Hepatocyte (in vitro differentiated cells): ENCODE data around the gene DNM1L. TPM values are rescaled to one million over a fixed set of nuclear protein-coding genes. Genes with fewer than 3 reads are reported as not detected.
"Not testable (repeated sequence)": the region's sequence is repeated elsewhere in the genome, so short reads cannot be mapped to it uniquely, and the experiment has no call there.

Experiments
- DNase-seq: peaks from one replicate; pipeline ENCODE4 v3.0.0-alpha.2; 2016; ENCODE audit warnings: low spot score
- H2AFZ ChIP-seq: fragments of 200-600 bp; sonication (generic); 2 replicates; pipeline ENCODE4 v1.6.0; 2016; ENCODE audit warnings: antibody characterized with exemption, mild to moderate bottlenecking
- H3K27ac ChIP-seq: fragments of 200-600 bp; sonication (generic); 2 replicates; pipeline ENCODE4 v1.5.1; 2016; ENCODE audit warnings: mild to moderate bottlenecking
- H3K27me3 ChIP-seq: fragments of 200-600 bp; sonication (generic); 2 replicates; pipeline ENCODE4 v1.6.1; 2016
- H3K36me3 ChIP-seq: fragments of 200-600 bp; sonication (generic); replicated peaks from 2 replicates; pipeline ENCODE4 v1.5.1; 2016; ENCODE audit warnings: low read depth; ENCODE audit not compliant: insufficient read depth
- H3K4me1 ChIP-seq: fragments of 200-600 bp; sonication (generic); 2 replicates; pipeline ENCODE4 v1.5.1; 2016; ENCODE audit warnings: mild to moderate bottlenecking, moderate library complexity; ENCODE audit not compliant: insufficient read depth
- H3K4me2 ChIP-seq: fragments of 200-600 bp; sonication (generic); 2 replicates; pipeline ENCODE4 v1.6.0; 2016
- H3K4me3 ChIP-seq: fragments of 200-600 bp; sonication (generic); 2 replicates; pipeline ENCODE4 v1.5.1; 2016; ENCODE audit warnings: mild to moderate bottlenecking
- H3K79me2 ChIP-seq: fragments of 200-600 bp; sonication (generic); 2 replicates; pipeline ENCODE4 v1.6.0; 2017; ENCODE audit warnings: mild to moderate bottlenecking
- H3K9me2 ChIP-seq: fragments of 200-600 bp; sonication (generic); replicated peaks from 2 replicates; pipeline ENCODE4 v1.6.0; 2017; ENCODE audit warnings: mild to moderate bottlenecking; ENCODE audit not compliant: insufficient read depth
- H3K9me3 ChIP-seq: fragments of 200-600 bp; sonication (generic); 2 replicates; pipeline ENCODE4 v1.5.1; 2016; ENCODE audit warnings: low read depth, mild to moderate bottlenecking
- H4K20me1 ChIP-seq: fragments of 200-600 bp; sonication (generic); 2 replicates; pipeline ENCODE4 v1.6.0; 2016; ENCODE audit warnings: mild to moderate bottlenecking; ENCODE audit not compliant: insufficient read depth, poor library complexity, severe bottlenecking
- CTCF ChIP-seq: fragments of 200-600 bp; sonication (generic); IDR thresholded peaks from 2 replicates; pipeline ENCODE4 v1.5.1; 2016; ENCODE audit warnings: antibody characterized with exemption, mild to moderate bottlenecking; ENCODE audit not compliant: poor library complexity
- EZH2 ChIP-seq: fragments of 200-600 bp; sonication (generic); IDR thresholded peaks from 2 replicates; pipeline ENCODE4 v1.6.1; 2016; ENCODE audit warnings: antibody characterized with exemption, mild to moderate bottlenecking, borderline replicate concordance
- EZH2phosphoT487 ChIP-seq: fragments of 200-600 bp; sonication (generic); IDR thresholded peaks from one replicate; pipeline ENCODE4 v1.6.1; 2018; ENCODE audit warnings: antibody characterized with exemption, mild to moderate bottlenecking, low read depth, moderate library complexity; ENCODE audit not compliant: unreplicated experiment, severe bottlenecking
- WGBS: methylation state at CpG from one replicate; pipeline ENCODE4 v1.1.6; 2016; ENCODE audit warnings: low lambda C conversion rate; ENCODE audit errors: missing lambda C conversion rate; 5-methylcytosine and 5-hydroxymethylcytosine counted together
- polyA plus RNA-seq: library from polyadenylated mRNA; unstranded; fragments of >200 nt; fragmentation: Nextera tagmentation; extraction: Ambion mirVana; gene quantifications from 2 replicates; pipeline ENCODE4 v1.2.1, GENCODE V29; 2016
- total RNA-seq: library from RNA; depleted of rRNA; stranded (reverse); fragments of >200 nt; gene quantifications from 2 replicates; pipeline ENCODE4 v1.2.3, GENCODE V29; 2014

The DNM1L gene
- total and polyA plus RNA-seq, 2 experiments from 2014 or later = 49.1 to 70.8 TPM

GRCh38 chr12:32695787-32696186 lies 16.7 kb downstream of the DNM1L start:
- Histone ChIP-seq H3K27ac (no peak overlapping the region), H3K27me3 (no peaks in the 10 kb centered on the region), H3K79me2 (peaks cover 92% of the 10 kb centered on the region), H4K20me1 (no peaks in the 10 kb centered on the region), H3K4me2 (no peak overlapping the region), H3K9me2 (no peaks in the 10 kb centered on the region), H2AFZ (no peak overlapping the region), H3K4me3 (no peak overlapping the region), H3K4me1 (no peaks in the 10 kb centered on the region), H3K36me3 (peaks cover 3% of the 10 kb centered on the region), H3K9me3 (no peaks in the 10 kb centered on the region)
- TF ChIP-seq EZH2phosphoT487 (no peak), CTCF (no peak), EZH2 (no peak)
- DNase-seq = no peak
- 98% methylated on average over 3 of the region's 3 CpGs for WGBS

DNA sequence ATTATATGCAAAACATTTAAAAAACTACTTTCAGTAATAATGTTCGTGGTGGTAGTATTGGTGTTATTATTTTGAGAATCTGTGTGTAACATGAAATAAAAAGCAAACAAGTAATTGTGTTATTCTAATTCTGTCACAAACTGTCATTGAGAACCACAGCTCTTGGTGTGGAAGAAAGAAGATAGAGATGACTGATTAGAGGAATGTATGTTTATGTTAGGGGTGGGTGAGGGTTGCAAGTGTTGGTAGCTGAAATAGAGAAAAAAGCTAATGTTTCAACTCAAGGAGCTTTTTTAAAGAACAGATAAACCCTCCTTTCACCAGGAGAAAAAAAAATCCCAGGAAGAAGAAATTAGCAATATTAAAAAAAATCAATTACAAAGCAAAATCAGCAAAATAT lies 18.3 kb downstream of the DNM1L start:
- Histone ChIP-seq H4K20me1 (no peaks in the 10 kb centered on the region), H2AFZ (no peak overlapping the region), H3K79me2 (peaks cover 80% of the 10 kb centered on the region), H3K27me3 (no peaks in the 10 kb centered on the region), H3K4me1 (no peaks in the 10 kb centered on the region), H3K4me2 (no peak overlapping the region), H3K9me3 (no peaks in the 10 kb centered on the region), H3K36me3 (peaks cover 3% of the 10 kb centered on the region), H3K9me2 (no peaks in the 10 kb centered on the region), H3K4me3 (no peak overlapping the region), H3K27ac (no peak overlapping the region)
- no peak for TF ChIP-seq EZH2
- no peak for DNase-seq
- 68% methylated on average over 1 of the region's 1 CpG for WGBS

DNA sequence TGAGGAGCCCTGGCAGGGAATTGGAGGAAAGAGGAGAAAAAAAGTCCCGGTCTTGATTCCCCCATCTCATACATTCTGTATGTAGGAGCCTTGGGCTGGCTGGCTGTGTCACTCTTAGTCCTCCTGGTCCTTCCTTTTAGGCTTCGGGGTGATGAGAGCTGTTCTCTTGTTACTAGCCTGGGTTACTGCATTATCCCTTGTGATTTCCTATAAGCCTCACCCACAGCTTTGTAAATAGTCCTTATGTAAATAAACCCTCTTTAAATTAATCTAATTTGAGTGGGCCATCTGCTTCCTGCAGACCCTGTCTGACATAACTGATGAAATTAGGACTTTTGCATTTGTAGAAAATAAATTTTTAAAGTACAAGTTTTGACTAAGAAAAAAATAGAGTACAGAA lies 19.2 kb downstream of the DNM1L start:
- Histone ChIP-seq H3K4me2 (no peak overlapping the region), H3K27me3 (no peaks in the 10 kb centered on the region), H4K20me1 (no peaks in the 10 kb centered on the region), H2AFZ (no peak overlapping the region), H3K9me3 (no peaks in the 10 kb centered on the region), H3K4me1 (no peaks in the 10 kb centered on the region), H3K4me3 (no peak overlapping the region), H3K79me2 (peaks cover 72% of the 10 kb centered on the region), H3K9me2 (no peaks in the 10 kb centered on the region), H3K27ac (no peak overlapping the region), H3K36me3 (peaks cover 3% of the 10 kb centered on the region)
- no peak for DNase-seq
- TF ChIP-seq EZH2phosphoT487 (no peak), EZH2 (no peak), CTCF (no peak)
- WGBS = 52% methylated on average over 2 of the region's 2 CpGs

DNA sequence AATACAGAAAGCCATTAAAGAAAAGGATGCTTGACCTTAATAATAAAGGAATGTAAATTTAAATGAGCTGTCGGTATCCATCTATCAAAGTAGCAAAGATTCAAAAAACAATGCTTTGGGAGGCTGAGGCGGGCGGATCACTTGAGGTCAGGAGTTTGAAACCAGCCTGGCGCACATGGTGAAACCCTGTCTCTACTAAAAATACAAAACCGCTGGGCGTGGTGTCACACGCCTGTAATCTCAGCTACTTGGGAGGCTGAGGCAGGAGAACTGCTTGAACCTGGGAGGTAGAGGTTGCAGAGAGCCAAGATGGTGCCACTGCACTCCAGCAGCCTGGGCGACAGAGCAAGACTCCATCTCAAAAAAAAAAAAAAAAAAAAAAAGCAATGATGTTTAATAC lies 20.3 kb downstream of the DNM1L start:
- not testable (repeated sequence) for H2AFZ ChIP-seq, H4K20me1 ChIP-seq, H3K9me3 ChIP-seq, H3K27ac ChIP-seq, H3K9me2 ChIP-seq, H3K4me2 ChIP-seq, DNase-seq, H3K4me1 ChIP-seq, H3K4me3 ChIP-seq, H3K27me3 ChIP-seq, H3K36me3 ChIP-seq
- 94% methylated on average over 8 of the region's 8 CpGs for WGBS
- H3K79me2 ChIP-seq = peaks cover 61% of the 10 kb centered on the region

- Histone ChIP-seq H3K27ac (no peak overlapping the region), H3K79me2 (peaks cover 39% of the 10 kb centered on the region), H3K9me2 (no peaks in the 10 kb centered on the region), H3K4me1 (no peaks in the 10 kb centered on the region), H3K4me3 (no peak overlapping the region), H4K20me1 (no peaks in the 10 kb centered on the region), H3K27me3 (no peaks in the 10 kb centered on the region), H3K36me3 (no peaks in the 10 kb centered on the region), H3K4me2 (no peak overlapping the region), H2AFZ (no peak overlapping the region), H3K9me3 (no peaks in the 10 kb centered on the region)
- TF ChIP-seq EZH2 = no peak
- TF ChIP-seq CTCF = no peak
- TF ChIP-seq EZH2phosphoT487 = no peak
- no peak for DNase-seq
These were observed 23.4 kb downstream of the DNM1L start for GRCh38 chr12:32702473-32702872.
